Measurements from ENCODE around the gene TSC22D1.

The TSC22D1 gene

GRCh38 chr13:44426461-44426860, 149.7 kb downstream of the TSC22D1 start:
- no peak for DNase-seq (ENCODE audit: low spot score)

GRCh38 chr13:44425815-44426078, 150.4 kb downstream of the TSC22D1 start:
- no peak for DNase-seq (ENCODE audit: low spot score)

- DNase-seq (ENCODE audit: low spot score): no peak
These were observed 150.9 kb downstream of the TSC22D1 start for GRCh38 chr13:44425041-44425814.

GRCh38 chr13:44423824-44424223, 152.3 kb downstream of the TSC22D1 start:
- DNase-seq (ENCODE audit: low spot score): no peak

- DNase-seq (ENCODE audit: low spot score): no peak
These were observed 153.1 kb downstream of the TSC22D1 start for GRCh38 chr13:44422755-44423643.

- DNase-seq (ENCODE audit: low spot score): no peak
These were observed 154.1 kb downstream of the TSC22D1 start for GRCh38 chr13:44421853-44422525.

- no peak for DNase-seq (ENCODE audit: low spot score)
These were observed 155.5 kb downstream of the TSC22D1 start for GRCh38 chr13:44420376-44421220.

GRCh38 chr13:44417876-44418275, 158.3 kb downstream of the TSC22D1 start:
- DNase-seq (ENCODE audit: low spot score): no peak

GRCh38 chr13:44417446-44417845, 158.7 kb downstream of the TSC22D1 start:
- no peak for DNase-seq (ENCODE audit: low spot score)

- no peak for DNase-seq (ENCODE audit: low spot score)
These were observed 159.4 kb downstream of the TSC22D1 start for GRCh38 chr13:44416744-44417143.

GRCh38 chr13:44416301-44416700, 159.8 kb downstream of the TSC22D1 start:
- DNase-seq (ENCODE audit: low spot score): no peak

- no peak for DNase-seq (ENCODE audit: low spot score)
These were observed 160.3 kb downstream of the TSC22D1 start for GRCh38 chr13:44415815-44416214.

- DNase-seq (ENCODE audit: low spot score): no peak
These were observed 161.4 kb downstream of the TSC22D1 start for GRCh38 chr13:44414716-44415115.

- no peak for DNase-seq (ENCODE audit: low spot score)
These were observed 163.0 kb downstream of the TSC22D1 start for GRCh38 chr13:44413095-44413494.

GRCh38 chr13:44412346-44412935, 163.7 kb downstream of the TSC22D1 start:
- DNase-seq (ENCODE audit: low spot score): no peak

GRCh38 chr13:44411841-44412240, 164.3 kb downstream of the TSC22D1 start:
- DNase-seq (ENCODE audit: low spot score): no peak

GRCh38 chr13:44410328-44410859, 165.7 kb downstream of the TSC22D1 start:
- no peak for DNase-seq (ENCODE audit: low spot score)

- DNase-seq (ENCODE audit: low spot score): no peak
These were observed 166.5 kb downstream of the TSC22D1 start for GRCh38 chr13:44409595-44409994.

GRCh38 chr13:44407891-44408290, 168.2 kb downstream of the TSC22D1 start:
- peak; percentile 26 for DNase-seq (ENCODE audit: low spot score)

GRCh38 chr13:44407379-44407778, 168.8 kb downstream of the TSC22D1 start:
- DNase-seq (ENCODE audit: low spot score): no peak

GRCh38 chr13:44406617-44407016, 169.5 kb downstream of the TSC22D1 start:
- no peak for DNase-seq (ENCODE audit: low spot score)
